ENCODE measurements around the gene RAD51.

Gene RAD51

DNA sequence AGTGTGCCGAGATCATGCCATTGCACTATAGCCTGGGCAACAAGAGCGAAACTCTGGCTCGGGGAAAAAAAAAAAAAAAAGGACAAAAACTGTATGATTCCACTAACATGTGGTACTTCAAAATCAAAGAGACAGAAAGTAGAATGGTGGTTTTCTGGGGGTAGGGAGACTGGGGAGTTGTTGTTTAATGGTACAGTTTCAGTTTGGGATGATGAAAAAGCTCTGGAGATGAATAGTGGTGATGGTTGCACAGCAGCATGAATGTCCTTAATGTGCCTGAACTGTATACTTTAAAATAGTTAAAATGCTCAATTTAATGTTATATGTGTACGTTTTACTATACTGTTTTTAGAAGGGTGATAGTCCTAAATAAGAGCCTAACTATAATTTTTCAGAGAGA, 27.4 kb downstream of the RAD51 start:
- no peak for DNase-seq (ENCODE audit: low read depth)

DNA sequence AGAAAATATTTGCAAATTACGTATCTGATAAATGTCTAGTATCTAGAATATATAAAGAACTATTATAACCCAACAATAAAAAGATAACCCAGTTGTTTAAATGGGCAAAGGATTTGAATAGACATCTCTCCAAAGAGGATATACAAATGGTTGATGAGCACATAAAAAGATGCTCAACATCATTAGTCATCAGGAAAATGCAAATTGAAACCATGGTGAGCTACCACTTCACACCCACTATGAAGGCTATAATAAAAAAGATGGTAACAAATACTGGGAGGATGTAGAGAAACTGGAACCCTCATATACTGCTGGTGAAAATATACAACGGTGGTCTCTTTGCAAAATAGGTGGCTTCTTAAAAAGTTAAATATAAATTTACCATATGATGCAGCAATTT, 28.0 kb downstream of the RAD51 start:
- DNase-seq (ENCODE audit: low read depth): no peak

GRCh38 chr15:40723919-40724318, 28.9 kb downstream of the RAD51 start:
- DNase-seq (ENCODE audit: low read depth): no peak

- DNase-seq (ENCODE audit: low read depth): no peak
Measured at GRCh38 chr15:40731034-40731433, 36.1 kb downstream of the RAD51 start.

DNA sequence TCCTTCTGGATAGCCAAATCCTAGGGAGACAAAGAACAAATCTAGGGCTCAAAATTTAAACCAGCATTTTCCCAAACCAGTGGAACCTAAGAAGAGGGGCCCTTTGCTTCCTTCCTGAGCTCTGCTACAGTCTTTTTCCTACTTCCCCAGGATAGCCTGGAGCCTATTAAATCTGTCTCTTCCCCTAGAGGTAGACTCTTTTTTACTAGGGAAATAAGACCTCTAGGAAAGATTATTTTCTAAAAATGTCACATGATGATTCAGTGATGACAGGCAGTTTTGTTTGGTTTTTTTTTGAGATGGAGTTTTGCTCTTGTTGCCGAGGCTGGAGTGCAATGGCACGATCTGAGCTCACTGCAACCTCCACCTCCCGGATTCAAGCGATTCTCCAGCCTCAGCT, 41.6 kb downstream of the RAD51 start:
- no peak for DNase-seq (ENCODE audit: low read depth)

DNA sequence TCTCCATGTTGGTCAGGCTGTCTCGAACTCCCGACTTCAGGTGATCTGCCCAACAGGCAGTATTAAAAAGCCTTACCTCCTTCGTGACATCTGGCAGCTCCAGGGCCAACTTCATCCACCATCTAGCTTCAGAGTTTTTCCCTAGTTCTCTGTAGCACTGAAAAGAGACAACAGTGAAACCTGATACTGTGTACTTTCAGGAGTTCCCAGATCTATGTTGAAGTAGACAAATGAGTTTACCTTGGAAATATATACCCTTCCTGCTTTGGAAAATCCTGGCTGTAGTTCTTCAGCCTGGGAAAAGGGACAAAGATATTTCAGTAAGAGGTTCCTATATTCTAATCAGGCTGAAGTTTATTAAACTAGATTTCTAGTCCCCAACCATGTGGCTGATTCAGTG, 42.1 kb downstream of the RAD51 start:
- no peak for DNase-seq (ENCODE audit: low read depth)

- no peak for DNase-seq (ENCODE audit: low read depth)
Measured at GRCh38 chr15:40739047-40739446, 44.1 kb downstream of the RAD51 start.

- DNase-seq (ENCODE audit: low read depth): no peak
Measured at GRCh38 chr15:40739854-40740253, 44.9 kb downstream of the RAD51 start.

DNA sequence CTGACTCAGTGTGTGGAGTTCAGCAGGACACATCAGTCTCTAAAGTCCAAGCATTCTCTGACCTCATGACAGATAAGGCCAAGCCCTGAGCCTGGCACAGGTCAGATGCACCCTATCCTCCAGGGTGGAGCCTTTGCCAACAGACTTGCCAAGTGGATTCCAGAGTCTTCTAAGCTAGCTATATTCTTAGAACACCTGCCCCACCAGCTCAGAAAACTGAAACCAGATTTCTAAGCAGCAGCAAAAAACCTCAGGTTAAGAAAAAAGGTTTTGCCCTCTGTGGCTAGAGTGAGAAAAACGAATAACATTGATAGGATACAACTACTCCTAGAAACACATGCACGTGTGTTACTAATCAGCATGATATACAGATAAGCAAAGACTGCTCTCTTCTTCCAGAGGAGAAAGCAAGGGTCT, 48.5 kb downstream of the RAD51 start:
- DNase-seq (ENCODE audit: low read depth): no peak

GRCh38 chr15:40743921-40744814, 49.2 kb downstream of the RAD51 start:
- DNase-seq (ENCODE audit: low read depth): peak; percentile 65

GRCh38 chr15:40744815-40745152, 49.8 kb downstream of the RAD51 start:
- no peak for DNase-seq (ENCODE audit: low read depth)

DNA sequence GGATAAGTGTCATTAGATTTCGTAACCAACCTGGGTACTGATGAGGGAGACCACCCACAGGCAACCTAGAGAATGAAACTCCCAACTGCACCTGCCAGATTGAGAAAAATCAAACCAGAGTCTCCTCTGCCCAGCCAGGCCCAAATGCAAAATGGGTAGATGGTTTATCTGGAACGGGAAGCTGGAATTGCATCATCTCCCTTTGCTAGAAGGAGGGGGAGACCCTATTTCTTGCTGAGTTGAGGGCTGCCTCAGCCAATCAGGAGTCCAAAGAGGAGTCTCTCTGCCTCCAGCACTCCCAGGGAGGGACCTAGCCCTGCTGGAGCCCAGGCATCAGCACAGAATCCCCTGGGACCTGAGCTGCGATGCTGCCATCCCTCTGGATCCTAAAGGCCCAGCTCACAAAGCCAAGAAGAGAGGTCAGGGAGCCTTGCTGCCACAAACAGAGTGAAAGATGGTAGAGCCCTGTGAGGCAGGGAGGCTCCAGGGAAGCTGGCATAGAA, 52.0 kb downstream of the RAD51 start:
- peak; percentile 61 for DNase-seq (ENCODE audit: low read depth)

- no peak for DNase-seq (ENCODE audit: low read depth)
Measured at GRCh38 chr15:40747685-40748631, 53.0 kb downstream of the RAD51 start.

- no peak for DNase-seq (ENCODE audit: low read depth)
Measured at GRCh38 chr15:40749151-40749630, 54.2 kb downstream of the RAD51 start.

DNA sequence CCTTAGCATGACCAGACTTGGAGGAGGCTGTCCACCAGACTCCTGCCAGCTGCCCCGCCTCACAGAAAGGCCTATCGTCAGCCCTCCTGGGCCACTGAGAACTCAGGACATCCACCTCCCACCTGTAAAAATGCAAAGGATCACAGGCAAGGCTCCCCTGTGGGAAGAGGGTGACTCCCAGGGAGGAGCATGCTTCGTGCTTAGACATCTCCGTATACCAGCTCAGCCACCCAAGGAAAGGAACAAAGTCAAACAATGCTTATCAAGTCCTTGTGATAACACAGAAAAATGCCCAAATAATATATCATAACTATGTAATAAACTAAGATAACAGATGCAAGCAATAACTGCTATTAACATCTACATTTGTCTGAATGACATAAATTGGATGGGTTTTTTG, 55.9 kb downstream of the RAD51 start:
- no peak for DNase-seq (ENCODE audit: low read depth)

DNA sequence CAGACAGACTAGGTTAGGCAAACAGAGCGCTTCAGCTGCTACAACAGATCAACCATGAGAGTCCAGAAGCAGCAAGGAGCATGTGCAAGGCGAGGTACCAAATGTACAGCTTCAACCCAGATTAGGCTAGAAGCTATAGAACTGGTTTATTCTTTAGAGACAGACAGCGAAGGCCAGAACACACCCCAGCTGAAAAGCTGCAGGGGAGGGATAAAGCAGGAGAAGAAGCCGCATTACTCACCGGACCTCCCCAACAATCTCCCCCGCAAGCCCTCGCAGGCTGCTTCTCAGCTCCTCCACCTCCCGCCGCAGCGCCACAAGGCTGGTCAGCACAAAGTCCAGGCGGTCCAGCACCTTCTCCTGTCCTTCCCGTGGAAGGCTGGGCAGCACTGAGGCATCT, 56.8 kb downstream of the RAD51 start:
- DNase-seq (ENCODE audit: low read depth): no peak

DNA sequence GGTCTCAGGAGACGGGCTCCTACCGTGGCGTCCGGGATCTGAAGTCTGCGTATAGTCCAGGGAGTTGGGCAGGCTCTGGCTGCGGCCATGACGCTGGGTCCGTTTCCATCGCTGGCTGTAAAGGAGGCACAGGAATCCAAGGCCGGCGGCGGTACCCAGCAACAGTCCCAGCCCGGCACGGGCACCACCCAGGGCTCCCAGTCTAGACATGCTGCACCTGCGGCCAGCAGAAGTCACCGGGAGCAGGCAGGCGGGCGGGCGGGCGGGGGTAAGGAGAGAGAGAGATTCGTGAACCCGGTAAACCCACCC, 59.6 kb downstream of the RAD51 start:
- DNase-seq (ENCODE audit: low read depth): no peak

GRCh38 chr15:40754883-40755811, 60.2 kb downstream of the RAD51 start, which contains the start of gene RMDN3:
TSS of gene RMDN3 (minus strand) at chr15:40755254. CDS start at chr15:40754783, 471 bp downstream.
- peak; percentile 83 for DNase-seq (ENCODE audit: low read depth)

DNA sequence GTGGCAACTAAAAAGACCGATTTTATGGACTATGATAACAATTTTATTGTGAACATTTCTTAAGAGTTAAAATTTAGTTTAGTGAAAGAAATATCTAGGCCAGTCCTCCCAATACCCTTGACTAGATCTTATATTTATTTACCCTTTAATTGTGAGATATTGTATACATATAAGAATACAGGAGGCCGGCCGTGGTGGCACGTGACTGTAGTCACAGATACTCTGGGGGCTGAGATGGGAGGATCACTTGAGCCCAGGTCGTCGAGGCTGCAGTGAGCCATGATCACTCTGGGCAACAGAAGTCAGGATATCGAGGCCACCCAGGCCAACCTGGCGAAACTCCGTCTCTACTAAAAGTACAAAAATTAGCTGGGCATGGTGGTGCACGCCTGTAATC, 60.8 kb downstream of the RAD51 start:
- no peak for DNase-seq (ENCODE audit: low read depth)

- no peak for DNase-seq (ENCODE audit: low read depth)
Measured at GRCh38 chr15:40756938-40757337, 62.0 kb downstream of the RAD51 start.

GRCh38 chr15:40759961-40760360, 65.0 kb downstream of the RAD51 start:
- no peak for DNase-seq (ENCODE audit: low read depth)
